ENCODE data around the gene ARID1B. TPM values are rescaled to one million over a fixed set of nuclear protein-coding genes. Genes with fewer than 3 reads are reported as not detected.

Gene ARID1B
- total and polyA plus RNA-seq, 9 of the 15 experiments (the other 6 are each of a cell fraction or from before 2014, with no cell fraction given): 12.5 to 50.5 (median 25.8) TPM

DNA sequence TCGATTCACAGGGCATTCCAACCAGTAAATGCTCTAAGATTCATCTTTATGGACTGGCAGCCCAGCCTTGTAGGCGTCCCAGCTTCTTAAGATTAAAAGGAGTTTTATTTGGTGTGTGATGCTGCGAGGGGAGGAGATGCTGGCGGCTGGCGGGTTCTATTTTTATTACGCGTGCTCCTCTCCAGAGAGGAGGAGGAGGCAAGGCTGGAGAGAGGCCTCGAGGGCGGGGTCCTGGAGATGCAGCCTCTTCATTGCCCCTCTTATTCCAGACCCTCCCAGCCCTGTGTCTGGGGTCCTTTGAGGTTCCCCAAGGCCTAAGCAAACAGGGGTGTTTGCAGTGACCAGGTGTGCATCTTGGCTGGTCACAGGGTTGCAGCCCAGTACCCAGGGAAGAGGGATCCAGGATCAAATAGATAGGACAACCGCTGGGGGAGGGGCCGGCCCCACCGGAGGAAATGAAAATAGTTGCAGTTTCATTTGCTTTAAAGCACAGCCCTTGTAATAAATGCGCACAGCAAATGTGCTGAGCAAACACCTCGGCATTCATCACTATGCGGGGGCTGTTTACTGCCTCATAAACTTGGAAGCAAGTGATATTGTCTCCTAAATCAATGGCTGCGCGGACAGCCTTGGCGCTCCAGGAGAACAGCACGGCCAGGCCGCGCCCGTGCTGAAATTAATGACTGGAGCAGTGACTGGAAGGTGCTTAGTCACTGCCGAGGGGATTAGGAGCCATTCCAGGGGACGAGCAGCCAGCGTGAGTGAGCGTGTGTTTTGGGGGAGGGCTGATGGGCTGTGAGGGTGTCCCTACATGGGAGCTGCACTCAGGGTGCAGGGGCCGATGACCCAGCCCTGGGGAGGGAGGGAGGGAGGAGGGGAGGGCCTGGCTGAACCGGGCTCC lies 463.1 kb downstream of the ARID1B start (continued):
- TF ChIP-seq RERE (CRISPR knock-in tag; IDR thresholded peaks at IDR 0.05; ENCODE audit: borderline replicate concordance) (no peak), MEIS2 (IDR thresholded peaks at IDR 0.05; ENCODE audit: partially characterized antibody) (peak; percentile 83), ZNF384 (IDR thresholded peaks at IDR 0.05; ENCODE audit: low read depth, low read length) (no peak), ZNF586 (CRISPR knock-in tag; conservative IDR thresholded peaks at IDR 0.05) (no peak), SAFB (IDR thresholded peaks at IDR 0.05; ENCODE audit: borderline replicate concordance, low read depth, low read length) (no peak), DNMT1 (IDR thresholded peaks at IDR 0.05) (no peak), ZNF655 (CRISPR knock-in tag; IDR thresholded peaks at IDR 0.05) (no peak), ZNF76 (CRISPR knock-in tag; IDR thresholded peaks at IDR 0.05; ENCODE audit: borderline replicate concordance) (no peak), SUPT5H (IDR thresholded peaks at IDR 0.05) (0 out of 2 replicates have a peak, but pooled peaks have one; percentile 28), NFE2 (IDR thresholded peaks at IDR 0.05; ENCODE audit: low read depth) (peak; percentile 99), VEZF1 (CRISPR knock-in tag; IDR thresholded peaks at IDR 0.05) (peak; percentile 69; the same call in 1 of the 2 replicates), ZNF584 (CRISPR knock-in tag; IDR thresholded peaks at IDR 0.05; ENCODE audit: low read depth) (no peak), XRCC5 (IDR thresholded peaks at IDR 0.05; ENCODE audit: low read depth, low read length) (no peak), RBFOX2 (IDR thresholded peaks at IDR 0.05; ENCODE audit: low read depth, low read length) (peak; percentile 70), EP300 (IDR thresholded peaks at IDR 0.05; ENCODE audit: low read length) (peak; percentile 21; the same call in 1 of the 2 replicates), LCOR (CRISPR knock-in tag; IDR thresholded peaks at IDR 0.05) (0 out of 2 replicates have a peak, but pooled peaks have one; percentile 22), ZC3H11A (IDR thresholded peaks at IDR 0.05; ENCODE audit: low read depth, low read length) (no peak)
- TF ChIP-seq, protein P1, sequence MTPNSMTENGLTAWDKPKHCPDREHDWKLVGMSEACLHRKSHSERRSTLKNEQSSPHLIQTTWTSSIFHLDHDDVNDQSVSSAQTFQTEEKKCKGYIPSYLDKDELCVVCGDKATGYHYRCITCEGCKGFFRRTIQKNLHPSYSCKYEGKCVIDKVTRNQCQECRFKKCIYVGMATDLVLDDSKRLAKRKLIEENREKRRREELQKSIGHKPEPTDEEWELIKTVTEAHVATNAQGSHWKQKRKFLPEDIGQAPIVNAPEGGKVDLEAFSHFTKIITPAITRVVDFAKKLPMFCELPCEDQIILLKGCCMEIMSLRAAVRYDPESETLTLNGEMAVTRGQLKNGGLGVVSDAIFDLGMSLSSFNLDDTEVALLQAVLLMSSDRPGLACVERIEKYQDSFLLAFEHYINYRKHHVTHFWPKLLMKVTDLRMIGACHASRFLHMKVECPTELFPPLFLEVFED (CRISPR knock-in tag; conservative IDR thresholded peaks at IDR 0.05): no peak
